CD4-positive, alpha-beta T cell treated with Interleukin-10 for 1 hour (primary cell): ENCODE measurements around the gene TMEM156.

ENCODE experiments used
- DNase-seq: peaks from one replicate; pipeline ENCODE4 v3.0.0-alpha.2; 2020

The TMEM156 gene

GRCh38 chr4:39032218-39033085 is at the start of gene TMEM156:
Gene TMEM156, minus strand, starts transcription at chr4:39032409. Its CDS starts 96 bp downstream, at chr4:39032313.
- peak; percentile 76 for DNase-seq

GRCh38 chr4:39078829-39079228 is 46.6 kb upstream of the TMEM156 start:
- DNase-seq, result no peak

GRCh38 chr4:39068907-39069306 is 36.7 kb upstream of the TMEM156 start:
- no peak for DNase-seq

- DNase-seq, result no peak
Measured at GRCh38 chr4:39067451-39067850, 35.2 kb upstream of the TMEM156 start.

- DNase-seq, result no peak
Measured at GRCh38 chr4:39067031-39067430, 34.8 kb upstream of the TMEM156 start.

- no peak for DNase-seq
Measured at GRCh38 chr4:39066371-39066770, 34.2 kb upstream of the TMEM156 start.

GRCh38 chr4:39063430-39063829 is 31.2 kb upstream of the TMEM156 start:
- no peak for DNase-seq

- DNase-seq, result no peak
Measured at GRCh38 chr4:39062770-39063097, 30.5 kb upstream of the TMEM156 start.

GRCh38 chr4:39062094-39062769 is 30.0 kb upstream of the TMEM156 start, which contains the start of gene KLHL5:
Gene KLHL5, plus strand, starts transcription at chr4:39062232. Its CDS starts 421 bp downstream, at chr4:39062653.
- no peak for DNase-seq

- no peak for DNase-seq
Measured at GRCh38 chr4:39061457-39061856, 29.2 kb upstream of the TMEM156 start.

- DNase-seq, result no peak
Measured at GRCh38 chr4:39056023-39056422, 23.8 kb upstream of the TMEM156 start.

GRCh38 chr4:39054497-39054896 is 22.3 kb upstream of the TMEM156 start:
- no peak for DNase-seq

GRCh38 chr4:39053983-39054382 is 21.8 kb upstream of the TMEM156 start:
- DNase-seq, result no peak

- DNase-seq, result no peak
Measured at GRCh38 chr4:39051492-39051891, 19.3 kb upstream of the TMEM156 start.

GRCh38 chr4:39050590-39050989 is 18.4 kb upstream of the TMEM156 start:
- no peak for DNase-seq

- DNase-seq, result peak; percentile 32
Measured at GRCh38 chr4:39048311-39048710, 16.1 kb upstream of the TMEM156 start.

- no peak for DNase-seq
Measured at GRCh38 chr4:39047681-39048080, 15.5 kb upstream of the TMEM156 start.

GRCh38 chr4:39046249-39046648 is 14.0 kb upstream of the TMEM156 start:
- DNase-seq, result no peak

GRCh38 chr4:39045827-39046221 is 13.6 kb upstream of the TMEM156 start:
- peak; percentile 58 for DNase-seq

GRCh38 chr4:39044956-39045826 is 13.0 kb upstream of the TMEM156 start:
- DNase-seq, result no peak

- peak; percentile 99 for DNase-seq
Measured at GRCh38 chr4:39044364-39044955, 12.3 kb upstream of the TMEM156 start.

GRCh38 chr4:39043861-39044363 is 11.7 kb upstream of the TMEM156 start:
- DNase-seq, result peak; percentile 44
